ENCODE results near the gene BANP.

- TF ChIP-seq CTCF (IDR thresholded peaks at IDR 0.05) (no peak), POLR2A (IDR thresholded peaks at IDR 0.05) (no peak)
Observed at GRCh38 chr16:87947356-87948118, 3.7 kb upstream of the BANP start.

Data from heart left ventricle (tissue), 13 donors.